ENCODE data around the gene TOX2. TPM values are rescaled to one million over a fixed set of nuclear protein-coding genes. Genes with fewer than 3 reads are reported as not detected.

The TOX2 gene
- total and polyA plus RNA-seq, 2 of the 8 experiments (the other 6 are each of a cell fraction or from before 2014, with no cell fraction given): 1.8 to 3.4 TPM

DNA sequence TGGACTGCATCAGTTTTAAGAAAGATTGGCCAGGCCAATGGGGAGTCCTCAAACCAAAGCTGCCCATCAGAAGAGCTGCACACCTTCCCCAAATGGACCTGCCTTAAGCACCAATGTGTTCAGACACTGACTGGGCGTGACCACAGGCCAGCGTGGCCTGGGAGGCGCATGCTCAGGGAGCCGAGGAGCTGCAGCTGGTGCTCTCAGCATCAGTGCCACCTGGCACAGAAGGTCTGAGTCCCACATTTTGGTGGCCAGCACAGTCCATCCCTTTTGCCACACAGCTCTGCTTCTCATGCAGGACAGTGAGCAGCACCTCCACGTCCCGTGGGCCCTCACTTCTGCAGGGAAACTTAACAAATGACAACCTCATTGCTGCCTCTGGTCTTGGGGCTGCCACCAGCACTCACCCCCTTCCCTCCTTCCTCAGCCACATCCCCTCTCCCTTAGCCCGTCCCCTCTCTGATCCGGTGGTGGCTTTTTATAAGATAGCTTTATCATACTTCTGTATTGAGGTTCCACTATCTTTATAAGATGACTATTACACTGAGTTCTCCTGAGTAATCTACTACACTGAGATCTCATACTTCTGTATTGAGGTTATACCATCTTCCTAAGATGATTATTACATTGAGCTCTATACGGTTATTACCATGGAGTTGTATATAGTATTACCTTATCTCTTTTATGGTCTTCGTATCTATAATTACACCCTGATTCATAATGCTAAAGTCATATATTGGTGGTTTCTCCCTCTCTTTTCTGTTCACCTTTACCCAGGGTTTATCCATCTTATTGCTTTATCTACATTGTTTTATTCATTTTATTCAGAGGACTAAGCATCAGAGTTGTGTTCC lies 109.1 kb downstream of the TOX2 start:
- no peak overlapping the region for H3K27ac ChIP-seq (ENCODE audit: low read depth, low read length)
- DNase-seq (ENCODE audit: low read depth in 1 of 2, low spot score in 2 of 2): no peak
- no peak for TF ChIP-seq GABPA (IDR thresholded peaks at IDR 0.05; ENCODE audit: borderline replicate concordance, insufficient read depth, low read length)
- no peak for TF ChIP-seq RXRA (IDR thresholded peaks at IDR 0.05; ENCODE audit: insufficient read depth, low read depth, low read length)
- TF ChIP-seq GTF2F1 (IDR thresholded peaks at IDR 0.05; ENCODE audit: borderline replicate concordance, low read depth, low read length): no peak
- TF ChIP-seq SP2 (IDR thresholded peaks at IDR 0.05; ENCODE audit: low read length): no peak
- TF ChIP-seq MAX (IDR thresholded peaks at IDR 0.05): no peak
- no peak for TF ChIP-seq HDAC6 (IDR thresholded peaks at IDR 0.05; ENCODE audit: low read depth, low read length)
- no peak for TF ChIP-seq CEBPB (IDR thresholded peaks at IDR 0.05; ENCODE audit: low read depth, low read length)
- no peak for TF ChIP-seq BRCA1 (IDR thresholded peaks at IDR 0.05; ENCODE audit: low read depth, low read length)
- no peak for TF ChIP-seq ASH2L (IDR thresholded peaks at IDR 0.05; ENCODE audit: low read length)
- no peak for TF ChIP-seq EZH2 (IDR thresholded peaks at IDR 0.05; ENCODE audit: low read depth, low read length, severe bottlenecking)
- no peak for TF ChIP-seq JUND (IDR thresholded peaks at IDR 0.05; ENCODE audit: low read length)
- no peak for TF ChIP-seq POU5F1 (IDR thresholded peaks at IDR 0.05; ENCODE audit: low read depth, low read length)

More for the DNA sequence above, 109.1 kb downstream of the TOX2 start:
- Histone ChIP-seq H3K9me3 (ENCODE audit: insufficient read depth in 2 of 2, low read depth in 1 of 2, low read length in 1 of 2) (no peaks in the 10 kb centered on the region), H2BK15ac (ENCODE audit: low read length) (no peak overlapping the region), H4K5ac (ENCODE audit: insufficient read length, low read depth, low read length) (no peak overlapping the region), H3K4me1 (replicated peaks in 1 of 4; ENCODE audit: control insufficient read depth in 3 of 4, insufficient read depth in 4 of 4, low read length in 3 of 4) (peaks cover 0 to 11% (median 3%) of the 10 kb centered on the region in 4 experiments; a peak in 2 of 7 replicates), H3K27me3 (replicated peaks in 1 of 4; ENCODE audit: control insufficient read depth in 3 of 4, extremely low read depth in 1 of 4, insufficient read depth in 3 of 4, low read length in 3 of 4) (no peaks in the 10 kb centered on the region), H2BK5ac (ENCODE audit: low read depth, low read length) (peak overlapping the region; percentile 35; the same call in 1 of the 2 replicates), H3K79me2 (ENCODE audit: control insufficient read depth in 1 of 2, insufficient read depth in 2 of 2, low read length in 2 of 2) (no peaks in the 10 kb centered on the region), H3K4me3 (ENCODE audit: extremely low read depth in 1 of 4, insufficient read depth in 2 of 4, low read depth in 3 of 4, low read length in 4 of 4) (no peak overlapping the region), H2BK120ac (replicated peaks; ENCODE audit: low read depth, low read length) (no peak overlapping the region), H3K23ac (ENCODE audit: insufficient read length) (no peak overlapping the region), H2BK12ac (ENCODE audit: low read depth, low read length) (no peak overlapping the region), H3K56ac (replicated peaks; ENCODE audit: insufficient read length, low read depth, low read length) (no peak overlapping the region), H4K8ac (ENCODE audit: extremely low read depth, insufficient read depth, low read length) (no peak overlapping the region), H2AFZ (ENCODE audit: low read length) (no peak overlapping the region), H3K4ac (replicated peaks; ENCODE audit: insufficient read length, low read depth, low read length) (no peak overlapping the region), H3K18ac (ENCODE audit: extremely low read depth, low read length) (no peak overlapping the region), H3K9ac (replicated peaks in 1 of 4; ENCODE audit: extremely low read depth in 1 of 4, low read depth in 3 of 4, low read length in 3 of 4) (no peak overlapping the region), H3K4me2 (ENCODE audit: insufficient read depth in 1 of 2, low read depth in 2 of 2, low read length in 2 of 2) (no peak overlapping the region), H3K23me2 (ENCODE audit: low read depth, low read length) (no peaks in the 10 kb centered on the region), H2AK5ac (ENCODE audit: low read depth, low read length) (no peak overlapping the region), H2BK20ac (ENCODE audit: low read length) (no peak overlapping the region), H4K20me1 (replicated peaks in 1 of 2; ENCODE audit: control insufficient read depth in 1 of 2, insufficient read depth in 2 of 2, low read length in 2 of 2) (no peaks in the 10 kb centered on the region), H3K36me3 (ENCODE audit: control insufficient read depth in 2 of 4, insufficient read depth in 4 of 4, low read length in 3 of 4) (no peaks in the 10 kb centered on the region), H3K79me1 (ENCODE audit: low read depth, low read length) (no peaks in the 10 kb centered on the region), H4K91ac (replicated peaks; ENCODE audit: insufficient read length, low read length) (no peak overlapping the region), H3K14ac (ENCODE audit: insufficient read length) (no peak overlapping the region)
- ChIA-PET CTCF (ENCODE audit: partially characterized antibody) (interaction anchor here (0.6 to 1.2 kb wide), 3 partner anchors 13 to 160 kb away, joined by 3 to 4 read pairs (median 3); no protein-coding TSS in a partner anchor), POLR2A (ENCODE audit: partially characterized antibody) (no interaction called here)
- no peak for FAIRE-seq
- 85% methylated on average over 10 of the region's 10 CpGs; no CpG with 5 or more reads in 1 of the 2 experiments for WGBS, 2 experiments (ENCODE audit: extremely low coverage in 1 of 2, insufficient coverage in 1 of 2, insufficient read length in 1 of 2, insufficient replicate concordance in 2 of 2, low coverage in 1 of 2, low lambda C conversion rate in 2 of 2, missing lambda C conversion rate in 1 of 2)

Measured in H1 (cell line).